ENCODE measurements around the gene PALM2AKAP2.

The PALM2AKAP2 gene

GRCh38 chr9:109779711-109780452, at the start of gene PALM2AKAP2:
Gene PALM2AKAP2, plus strand, starts transcription at chr9:109780198. Its CDS starts 291 bp downstream, at chr9:109780489.
- DNase-seq = peak; percentile 52

GRCh38 chr9:109730228-109730627, 49.8 kb upstream of the PALM2AKAP2 start:
- DNase-seq = peak; percentile 85

- no peak for DNase-seq
These were observed 46.3 kb upstream of the PALM2AKAP2 start for GRCh38 chr9:109733690-109734089.

- no peak for DNase-seq
These were observed 45.2 kb upstream of the PALM2AKAP2 start for GRCh38 chr9:109734814-109735213.

- DNase-seq = no peak
These were observed 44.2 kb upstream of the PALM2AKAP2 start for GRCh38 chr9:109735801-109736200.

GRCh38 chr9:109737295-109737694, 42.7 kb upstream of the PALM2AKAP2 start:
- no peak for DNase-seq

GRCh38 chr9:109739760-109740159, 40.2 kb upstream of the PALM2AKAP2 start:
- no peak for DNase-seq

- no peak for DNase-seq
These were observed 37.1 kb upstream of the PALM2AKAP2 start for GRCh38 chr9:109742776-109743348.

GRCh38 chr9:109743696-109744095, 36.3 kb upstream of the PALM2AKAP2 start:
- no peak for DNase-seq

- no peak for DNase-seq
These were observed 34.4 kb upstream of the PALM2AKAP2 start for GRCh38 chr9:109745335-109746283.

- peak; percentile 5 for DNase-seq
These were observed 28.7 kb upstream of the PALM2AKAP2 start for GRCh38 chr9:109751253-109751652.

GRCh38 chr9:109753308-109753707, 26.7 kb upstream of the PALM2AKAP2 start:
- no peak for DNase-seq

GRCh38 chr9:109755040-109755439, 25.0 kb upstream of the PALM2AKAP2 start:
- no peak for DNase-seq

GRCh38 chr9:109759589-109759988, 20.4 kb upstream of the PALM2AKAP2 start:
- DNase-seq = no peak

- no peak for DNase-seq
These were observed 14.7 kb upstream of the PALM2AKAP2 start for GRCh38 chr9:109765278-109765677.

- DNase-seq = no peak
These were observed 14.2 kb upstream of the PALM2AKAP2 start for GRCh38 chr9:109765830-109766229.

GRCh38 chr9:109766351-109766750, 13.6 kb upstream of the PALM2AKAP2 start:
- DNase-seq = no peak

- DNase-seq = no peak
These were observed 12.6 kb upstream of the PALM2AKAP2 start for GRCh38 chr9:109767404-109767803.

- no peak for DNase-seq
These were observed 12.2 kb upstream of the PALM2AKAP2 start for GRCh38 chr9:109767814-109768213.

- DNase-seq = no peak
These were observed 10.7 kb upstream of the PALM2AKAP2 start for GRCh38 chr9:109769250-109769649.

GRCh38 chr9:109770101-109770500, 9.9 kb upstream of the PALM2AKAP2 start:
- no peak for DNase-seq

- no peak for DNase-seq
These were observed 8.9 kb upstream of the PALM2AKAP2 start for GRCh38 chr9:109771087-109771486.

- no peak for DNase-seq
These were observed 8.0 kb upstream of the PALM2AKAP2 start for GRCh38 chr9:109771796-109772531.

All from COR-L47 (cell line).